CD4-positive, alpha-beta memory T cell (primary cell): ENCODE measurements around the gene PTPN20. TPM values are rescaled to one million over a fixed set of nuclear protein-coding genes. Genes with fewer than 3 reads are reported as not detected.
"Not testable (repeated sequence)": the region's sequence is repeated elsewhere in the genome, so short reads cannot be mapped to it uniquely, and the experiment has no call there.

Experiments used
- CTCF ChIA-PET: fragments of 350-600 bp; sonication (Branson Sonifier 250); formaldehyde crosslinking; loops from one replicate; lab custom pipeline; 2021; ENCODE audit warnings: inconsistent platforms; ENCODE audit not compliant: partially characterized antibody; lab: Charles Lee
- POLR2A ChIA-PET: fragments of 350-600 bp; sonication (Branson Sonifier 250); formaldehyde crosslinking; loops from one replicate; lab custom pipeline; 2021; ENCODE audit not compliant: partially characterized antibody; lab: Charles Lee
- DNase-seq, 5 donors: peaks; one replicate each; pipeline versions ENCODE4 v3.0.0 to v3.0.0-alpha.2; 2020 to 2022; ENCODE audit warnings: mixed read lengths in 1 of 5
- H3K27ac ChIP-seq: one replicate; pipeline ENCODE4 v1.7.0; 2013; ENCODE audit warnings: low read depth, low read length
- H3K27me3 ChIP-seq: 2 replicates; pipeline ENCODE4 v1.7.0; 2013; ENCODE audit warnings: mild to moderate bottlenecking, low read length, moderate library complexity; ENCODE audit not compliant: insufficient read depth
- H3K36me3 ChIP-seq: 2 replicates; pipeline ENCODE4 v1.7.0; 2013; ENCODE audit warnings: mild to moderate bottlenecking, low read length, moderate library complexity; ENCODE audit not compliant: insufficient read depth
- H3K4me1 ChIP-seq: 2 replicates; pipeline ENCODE4 v1.7.0; 2013; ENCODE audit warnings: mild to moderate bottlenecking, low read length, moderate library complexity; ENCODE audit not compliant: insufficient read depth
- H3K4me3 ChIP-seq, 2 donors: one replicate each; pipeline ENCODE4 v1.7.0; 2013; ENCODE audit warnings: low read length in 2 of 2, mild to moderate bottlenecking in 1 of 2
- H3K9me3 ChIP-seq, 2 donors: one replicate each; pipeline ENCODE4 v1.7.0; 2013; ENCODE audit warnings: low read length in 2 of 2, control low read depth in 1 of 2; ENCODE audit not compliant: control insufficient read depth in 1 of 2
- H3K27ac Mint-ChIP-seq, 7 donors: one replicate each; pipeline ENCODE4 v1.8.0; 2020 to 2021; ENCODE audit warnings: mixed read lengths in 7 of 7, mild to moderate bottlenecking in 6 of 7, inconsistent platforms in 3 of 7, moderate library complexity in 3 of 7
- H3K27me3 Mint-ChIP-seq, 2 donors: one replicate each; pipeline ENCODE4 v1.8.0; 2020 to 2021; ENCODE audit warnings: mixed read lengths in 2 of 2
- H3K36me3 Mint-ChIP-seq, 2 donors: one replicate each; pipeline ENCODE4 v1.8.0; 2020 to 2021; ENCODE audit warnings: mixed read lengths in 2 of 2, inconsistent platforms in 1 of 2, mild to moderate bottlenecking in 1 of 2
- H3K4me1 Mint-ChIP-seq, 4 donors: one replicate each; pipeline ENCODE4 v1.8.0; 2020 to 2021; ENCODE audit warnings: mixed read lengths in 4 of 4, mild to moderate bottlenecking in 1 of 4
- H3K4me3 Mint-ChIP-seq, 8 donors: one replicate each; pipeline ENCODE4 v1.8.0; 2020 to 2021; ENCODE audit warnings: mixed read lengths in 8 of 8, mild to moderate bottlenecking in 7 of 8, moderate library complexity in 6 of 8, inconsistent platforms in 3 of 8
- H3K9me3 Mint-ChIP-seq, 8 donors: one replicate each; pipeline ENCODE4 v1.8.0; 2020 to 2021; ENCODE audit warnings: mixed read lengths in 8 of 8, mild to moderate bottlenecking in 5 of 8, inconsistent platforms in 3 of 8, moderate library complexity in 1 of 8
- intact Hi-C: fragments of 100-400 bp; cut with micrococcal nuclease; formaldehyde crosslinking; loops from one replicate; pipeline ENCODE4 v1.15.1; 2023
- polyA plus RNA-seq, 2 donors: library from polyadenylated mRNA; unstranded; fragments of 300-500 nt; fragmentation: Illumina TruSeq; gene quantifications; one replicate each; pipeline ENCODE4 v1.2.3, GENCODE V29; 2021
- total RNA-seq, 2 experiments: library from RNA; stranded (reverse); gene quantifications; one replicate each; pipeline ENCODE4 v1.2.3, GENCODE V29; 2021

Gene PTPN20
- total and polyA plus RNA-seq, 4 experiments from 2014 or later: 0.67 to 1.9 (median 0.99) TPM

DNA sequence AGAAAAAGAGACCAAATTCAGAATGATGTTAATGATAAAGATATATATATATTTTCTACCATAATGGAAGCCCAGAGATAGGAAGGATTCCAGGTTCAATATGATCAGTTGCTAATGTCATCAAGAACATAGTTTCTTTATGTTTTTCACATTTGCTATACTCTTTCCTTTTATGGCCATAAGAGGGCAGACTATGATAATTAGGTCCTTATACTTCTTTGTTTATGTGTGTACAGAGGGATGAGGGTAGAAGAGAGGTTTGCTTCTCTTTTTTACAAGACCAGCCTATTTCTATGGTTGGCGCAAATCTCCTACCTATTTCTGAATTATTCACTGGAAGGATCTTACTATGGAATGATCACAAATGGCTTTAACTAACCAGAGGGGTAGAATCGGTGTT, 52.1 kb downstream of the PTPN20 start:
- H3K27ac Mint-ChIP-seq, H3K27ac ChIP-seq, H3K4me3 Mint-ChIP-seq, DNase-seq, H3K4me1 ChIP-seq, H3K36me3 Mint-ChIP-seq, H3K4me1 Mint-ChIP-seq, H3K27me3 Mint-ChIP-seq, H3K9me3 ChIP-seq, H3K4me3 ChIP-seq, POLR2A ChIA-PET, H3K36me3 ChIP-seq, CTCF ChIA-PET, H3K27me3 ChIP-seq, H3K9me3 Mint-ChIP-seq, intact Hi-C loops: not testable (repeated sequence)

DNA sequence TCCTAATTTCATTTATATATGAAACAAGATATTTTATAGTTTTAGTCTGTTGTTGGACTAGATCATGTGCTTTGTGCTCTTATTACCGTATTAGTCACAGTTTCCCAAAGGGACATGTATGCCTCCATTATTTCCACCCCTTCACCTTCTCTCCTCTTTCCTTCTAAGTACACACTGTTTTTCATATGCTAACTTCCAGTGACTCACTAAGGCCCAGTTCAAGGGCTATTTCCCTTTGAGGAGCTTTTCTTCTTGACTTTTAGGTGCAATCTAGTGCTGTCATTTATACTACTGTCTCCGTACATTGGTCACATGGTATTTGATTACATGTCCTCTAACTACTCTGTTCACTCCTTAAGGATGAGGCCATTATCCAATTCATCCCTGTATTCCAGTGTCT, 55.8 kb downstream of the PTPN20 start:
- CTCF ChIA-PET, intact Hi-C loops, H3K4me3 ChIP-seq: not testable (repeated sequence)

DNA sequence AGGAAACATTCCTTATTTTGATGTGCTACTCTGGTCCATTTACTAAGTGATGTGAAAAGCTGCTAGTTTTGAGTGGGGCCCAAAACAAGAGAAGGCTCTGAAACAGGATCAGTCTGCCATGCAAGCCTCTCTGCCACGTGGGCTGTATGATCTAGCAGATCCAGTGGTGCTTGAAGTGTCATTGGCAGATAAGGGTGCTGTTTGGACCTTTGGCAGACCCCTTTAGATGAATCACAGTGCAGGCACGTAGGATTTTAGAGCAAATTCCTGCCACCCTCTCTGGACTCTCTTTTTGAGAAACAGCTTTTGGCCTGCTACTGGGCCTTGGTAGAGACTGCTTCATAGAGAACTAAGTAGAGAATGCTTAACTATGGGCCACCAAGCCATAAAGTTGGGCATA, 69.0 kb downstream of the PTPN20 start:
- H3K9me3 Mint-ChIP-seq, H3K27me3 Mint-ChIP-seq, H3K27me3 ChIP-seq, H3K27ac Mint-ChIP-seq, H3K36me3 Mint-ChIP-seq, intact Hi-C loops, POLR2A ChIA-PET, CTCF ChIA-PET, H3K4me1 ChIP-seq, H3K27ac ChIP-seq, DNase-seq, H3K4me3 ChIP-seq, H3K4me1 Mint-ChIP-seq, H3K9me3 ChIP-seq, H3K4me3 Mint-ChIP-seq, H3K36me3 ChIP-seq: not testable (repeated sequence)

More for the DNA sequence above, 55.8 kb downstream of the PTPN20 start:
- H3K4me3 Mint-ChIP-seq, H3K4me1 Mint-ChIP-seq, H3K36me3 Mint-ChIP-seq, H3K27me3 ChIP-seq, H3K9me3 ChIP-seq, H3K27me3 Mint-ChIP-seq, H3K9me3 Mint-ChIP-seq, H3K4me1 ChIP-seq, H3K27ac Mint-ChIP-seq, POLR2A ChIA-PET, H3K36me3 ChIP-seq, DNase-seq, H3K27ac ChIP-seq: not testable (repeated sequence)

DNA sequence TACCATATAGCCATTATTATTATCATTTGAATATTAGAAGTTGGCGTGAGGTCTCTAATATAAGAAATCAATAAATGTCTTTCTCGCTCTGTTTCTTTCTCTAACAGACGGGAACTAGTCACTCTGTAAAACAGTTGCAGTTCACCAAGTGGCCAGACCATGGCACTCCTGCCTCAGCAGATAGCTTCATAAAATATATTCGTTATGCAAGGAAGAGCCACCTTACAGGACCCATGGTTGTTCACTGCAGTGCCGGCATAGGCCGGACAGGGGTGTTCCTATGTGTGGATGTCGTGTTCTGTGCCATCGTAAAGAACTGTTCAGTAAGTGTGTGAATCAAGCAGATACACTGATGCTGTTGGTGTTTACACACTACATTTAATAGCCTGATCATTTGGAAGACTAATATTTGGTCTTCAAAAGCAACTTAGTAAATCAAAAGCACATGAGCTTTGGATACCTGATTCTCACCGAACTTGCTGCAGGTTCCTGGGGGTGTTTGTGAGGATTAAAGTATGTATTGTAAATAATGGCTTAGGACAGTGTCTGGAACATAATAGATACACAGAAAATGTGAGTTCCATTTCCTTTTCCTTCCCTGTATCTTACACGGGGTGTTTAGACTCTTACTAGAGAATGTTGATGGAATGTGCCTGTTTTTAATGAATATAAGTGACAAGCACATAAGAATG, 76.2 kb downstream of the PTPN20 start:
- intact Hi-C loops, H3K36me3 Mint-ChIP-seq, H3K4me1 Mint-ChIP-seq, DNase-seq, H3K9me3 ChIP-seq, H3K27me3 ChIP-seq, H3K4me3 ChIP-seq, CTCF ChIA-PET, H3K36me3 ChIP-seq, H3K27ac Mint-ChIP-seq, H3K27ac ChIP-seq, POLR2A ChIA-PET, H3K4me1 ChIP-seq, H3K27me3 Mint-ChIP-seq, H3K4me3 Mint-ChIP-seq, H3K9me3 Mint-ChIP-seq: not testable (repeated sequence)

DNA sequence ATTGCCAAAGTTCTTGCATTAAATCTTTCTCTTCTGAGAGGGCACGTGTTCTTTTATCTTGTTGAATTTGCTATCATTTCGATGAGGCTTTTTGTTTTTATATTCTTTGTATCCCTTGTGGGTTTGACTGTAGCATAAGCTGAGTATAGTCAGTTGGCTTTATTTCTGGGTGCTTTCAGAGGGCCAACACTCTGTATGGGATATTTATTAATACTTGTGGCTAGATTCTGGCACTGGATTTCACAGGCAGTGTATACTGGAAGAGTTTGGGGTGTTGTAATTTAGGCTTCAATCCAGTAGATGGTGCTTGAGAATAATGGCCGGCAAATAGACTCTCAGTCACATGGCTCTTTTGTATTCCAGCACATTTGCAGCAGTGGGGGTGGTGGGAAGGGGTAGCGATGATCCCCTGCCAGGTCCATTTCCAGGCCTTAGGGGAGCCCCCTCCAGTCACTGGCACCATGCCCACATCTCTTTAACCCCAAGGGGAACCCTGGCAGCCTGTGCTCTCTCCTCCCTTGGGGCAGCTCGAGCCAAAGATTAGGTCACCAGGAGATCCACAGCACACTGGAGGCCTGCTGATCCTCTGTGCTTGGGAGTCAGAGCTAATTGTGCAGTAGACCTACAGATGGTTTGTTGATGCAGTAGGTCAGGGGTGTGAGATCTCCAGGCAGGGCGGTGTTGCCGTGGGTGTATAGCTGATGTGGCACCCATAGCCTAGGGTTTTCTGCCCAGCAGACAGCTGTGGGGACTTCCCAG, 81.8 kb downstream of the PTPN20 start:
- H3K27me3 ChIP-seq: no peaks in the 10 kb centered on the region
- H3K4me3 ChIP-seq: no peak overlapping the region
- DNase-seq: no peak
- Mint-ChIP-seq H3K9me3 (peaks cover 0 to 15% (median 5%) of the 10 kb centered on the region in 8 donors), H3K4me1 (no peaks in the 10 kb centered on the region), H3K27ac (no peak overlapping the region), H3K4me3 (no peak overlapping the region), H3K27me3 (peaks cover 14 to 16% of the 10 kb centered on the region in 2 donors), H3K36me3 (no peaks in the 10 kb centered on the region)
- no peaks in the 10 kb centered on the region for H3K9me3 ChIP-seq
- H3K27ac ChIP-seq: no peak overlapping the region
- no peaks in the 10 kb centered on the region for H3K36me3 ChIP-seq
- ChIA-PET POLR2A (no interaction called here), CTCF (interaction anchor here (0.9 to 1.1 kb wide), 2 partner anchors 319 to 348 kb away, joined by 4 read pairs; no protein-coding TSS in a partner anchor)
- intact Hi-C loops: no loop called here
- H3K4me1 ChIP-seq: no peaks in the 10 kb centered on the region

DNA sequence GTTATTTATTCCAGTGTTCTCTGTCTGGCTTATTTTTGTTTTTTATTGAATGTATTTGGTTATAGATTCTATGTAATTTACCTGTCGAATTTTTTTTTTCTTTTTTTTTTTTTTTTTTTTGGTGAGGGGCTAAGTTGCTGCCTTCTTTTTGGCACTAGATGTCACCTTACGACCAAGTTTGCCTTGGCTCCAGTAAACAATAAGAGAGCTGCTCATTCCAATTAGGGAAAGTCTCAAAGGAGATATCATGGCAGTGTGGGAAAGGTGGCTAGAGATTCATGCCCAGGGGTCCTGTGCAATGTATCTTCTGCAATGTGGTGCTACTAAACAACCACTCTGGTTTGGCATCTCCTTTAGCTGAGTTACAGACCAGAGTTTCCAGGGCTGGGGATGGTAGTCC, 84.0 kb downstream of the PTPN20 start:
- Histone ChIP-seq H3K36me3 (no peaks in the 10 kb centered on the region), H3K4me1 (no peaks in the 10 kb centered on the region), H3K9me3 (no peaks in the 10 kb centered on the region), H3K4me3 (no peak overlapping the region), H3K27ac (no peak overlapping the region), H3K27me3 (peaks cover 4% of the 10 kb centered on the region)
- Mint-ChIP-seq H3K9me3 (peaks cover 0 to 15% (median 5%) of the 10 kb centered on the region in 8 donors), H3K27me3 (peaks cover 16 to 18% of the 10 kb centered on the region in 2 donors), H3K4me1 (no peaks in the 10 kb centered on the region), H3K36me3 (peaks cover 0 to 3% of the 10 kb centered on the region in 2 donors), H3K27ac (no peak overlapping the region), H3K4me3 (no peak overlapping the region)
- no peak for DNase-seq
- ChIA-PET POLR2A (no interaction called here), CTCF (interaction anchor here (0.6 to 1.3 kb wide), 2 partner anchors 316 to 327 kb away, joined by 3 to 4 read pairs; partner anchors contain the start of gene GDF2)
- intact Hi-C loops: no loop called here

DNA sequence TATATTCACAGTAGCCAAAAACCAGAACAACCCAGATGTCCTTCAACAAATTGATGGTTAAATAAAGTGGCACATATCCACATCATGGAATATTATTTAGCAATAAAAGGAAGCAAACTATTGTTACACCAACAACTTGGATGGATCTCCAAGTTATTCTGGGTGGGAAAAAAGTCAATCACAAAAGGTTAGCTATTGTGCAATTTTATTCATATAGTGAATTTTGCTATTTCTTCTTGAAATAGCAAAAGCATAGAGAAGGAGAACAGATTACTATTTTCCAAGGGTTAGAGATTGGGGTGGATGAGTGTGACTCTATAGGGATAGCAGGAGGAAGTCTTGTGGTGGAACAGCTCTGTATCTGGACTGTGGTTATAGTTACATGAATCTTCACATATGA, 87.0 kb downstream of the PTPN20 start:
- DNase-seq: no peak
- H3K27me3 ChIP-seq: peaks cover 4% of the 10 kb centered on the region
- Mint-ChIP-seq H3K4me1 (no peaks in the 10 kb centered on the region), H3K9me3 (peaks cover 0 to 15% (median 5%) of the 10 kb centered on the region in 8 donors), H3K27ac (no peak overlapping the region), H3K27me3 (peaks cover 16 to 17% of the 10 kb centered on the region in 2 donors), H3K4me3 (no peak overlapping the region), H3K36me3 (peaks cover 0 to 3% of the 10 kb centered on the region in 2 donors)
- no peak overlapping the region for H3K27ac ChIP-seq
- H3K4me3 ChIP-seq: no peak overlapping the region
- H3K36me3 ChIP-seq: no peaks in the 10 kb centered on the region
- intact Hi-C loops: no loop called here
- no peaks in the 10 kb centered on the region for H3K4me1 ChIP-seq
- no peaks in the 10 kb centered on the region for H3K9me3 ChIP-seq
- POLR2A ChIA-PET: no interaction called here
- CTCF ChIA-PET: no interaction called here
